GM19239 (cell line): ENCODE data around the gene ZNF329.
A peak's percentile ranks its signal among the peaks of the same experiment; 100 is the strongest.
"Not testable (repeated sequence)": the region's sequence is repeated elsewhere in the genome, so short reads cannot be mapped to it uniquely, and the experiment has no call there.

ENCODE experiments used
- DNase-seq: peaks from one replicate; pipeline ENCODE4 v3.0.0; 2011; ENCODE audit warnings: low spot score; ENCODE audit not compliant: insufficient read length
- FAIRE-seq: peaks from 2 replicates; lab custom pipeline; 2011; peaks lifted over from hg19 to GRCh38; lab: Jason Lieb, UNC

ZNF329 gene

GRCh38 chr19:58150328-58150921 lies at the start of gene ZNF329:
Gene ZNF329, minus strand, starts transcription at chr19:58150789. Its CDS starts 21,286 bp downstream, at chr19:58129503.
- DNase-seq (peak; percentile 89), FAIRE-seq (peak; percentile 63)

- FAIRE-seq (no peak), DNase-seq (no peak)
These were observed 46.5 kb upstream of the ZNF329 start for GRCh38 chr19:58196901-58197616.

GRCh38 chr19:58183817-58184215 lies 33.2 kb upstream of the ZNF329 start:
- DNase-seq (no peak), FAIRE-seq (no peak)

GRCh38 chr19:58182989-58183816 lies 32.6 kb upstream of the ZNF329 start, which contains the start of gene ZNF274:
Gene ZNF274, plus strand, starts transcription at chr19:58183061. Its CDS starts 905 bp downstream, at chr19:58183966.
- FAIRE-seq (peak; percentile 82), DNase-seq (peak; percentile 94)

GRCh38 chr19:58182577-58182988 lies 32.0 kb upstream of the ZNF329 start:
- FAIRE-seq (no peak), DNase-seq (peak; percentile 71)

GRCh38 chr19:58181902-58182576 lies 31.4 kb upstream of the ZNF329 start:
- DNase-seq (no peak), FAIRE-seq (peak; percentile 23)

- FAIRE-seq, result no peak
- no peak for DNase-seq
These were observed 20.3 kb upstream of the ZNF329 start for GRCh38 chr19:58170860-58171259.

- no peak for DNase-seq
- no peak for FAIRE-seq
These were observed 16.2 kb upstream of the ZNF329 start for GRCh38 chr19:58166708-58167280.

- FAIRE-seq (no peak), DNase-seq (no peak)
These were observed 15.7 kb upstream of the ZNF329 start for GRCh38 chr19:58166268-58166667.

GRCh38 chr19:58157045-58157728 lies 6.6 kb upstream of the ZNF329 start:
- no peak for FAIRE-seq
- no peak for DNase-seq

GRCh38 chr19:58154679-58155648 lies 4.4 kb upstream of the ZNF329 start:
- FAIRE-seq, result peak; percentile 84
- DNase-seq, result peak; percentile 88

- DNase-seq, result no peak
- peak; percentile 14 for FAIRE-seq
These were observed 3.7 kb upstream of the ZNF329 start for GRCh38 chr19:58154287-58154678.

- FAIRE-seq, result no peak
- no peak for DNase-seq
These were observed 2.8 kb upstream of the ZNF329 start for GRCh38 chr19:58153386-58153785.

GRCh38 chr19:58147475-58147874 lies 3.1 kb downstream of the ZNF329 start:
- FAIRE-seq, DNase-seq: not testable (repeated sequence)

GRCh38 chr19:58145849-58146248 lies 4.7 kb downstream of the ZNF329 start:
- DNase-seq (no peak), FAIRE-seq (no peak)

GRCh38 chr19:58134244-58134643 lies 16.3 kb downstream of the ZNF329 start:
- FAIRE-seq (no peak), DNase-seq (no peak)

- DNase-seq (no peak), FAIRE-seq (no peak)
These were observed 21.3 kb downstream of the ZNF329 start for GRCh38 chr19:58129284-58129683.

GRCh38 chr19:58128041-58128685 lies 22.4 kb downstream of the ZNF329 start:
- DNase-seq (no peak), FAIRE-seq (no peak)
